Epithelial cell of esophagus (primary cell): ENCODE data around the gene IL12A.

Experiments
- DNase-seq: peaks from one replicate; pipeline ENCODE4 v3.0.0; 2010; ENCODE audit warnings: low read depth
- H3K4me3 ChIP-seq: 2 replicates; pipeline ENCODE4 v1.5.1; 2011; ENCODE audit warnings: mild to moderate bottlenecking, low read length, control low read depth
- CTCF ChIP-seq: IDR thresholded peaks from 2 replicates; pipeline ENCODE4 v1.5.1; 2011; ENCODE audit warnings: low read depth, mild to moderate bottlenecking, low read length, control low read depth, inconsistent platforms; ENCODE audit not compliant: insufficient read depth; ENCODE audit errors: missing control alignments

Gene IL12A

GRCh38 chr3:159950156-159950898 lies 38.3 kb upstream of the IL12A start:
- no peak for TF ChIP-seq CTCF
- DNase-seq: no peak
- no peak overlapping the region for H3K4me3 ChIP-seq

- no peak for DNase-seq
- no peak for TF ChIP-seq CTCF
- H3K4me3 ChIP-seq: no peak overlapping the region
These were observed 37.1 kb upstream of the IL12A start for GRCh38 chr3:159951540-159951939.

GRCh38 chr3:159953325-159954085 lies 35.1 kb upstream of the IL12A start:
- no peak overlapping the region for H3K4me3 ChIP-seq
- no peak for DNase-seq

GRCh38 chr3:159960188-159961148 lies 28.2 kb upstream of the IL12A start:
- no peak overlapping the region for H3K4me3 ChIP-seq
- no peak for TF ChIP-seq CTCF
- no peak for DNase-seq

More at GRCh38 chr3:159953325-159954085, 35.1 kb upstream of the IL12A start:
- no peak for TF ChIP-seq CTCF

- peak; percentile 81 for DNase-seq
- TF ChIP-seq CTCF: no peak
- H3K4me3 ChIP-seq: no peak overlapping the region
These were observed 24.3 kb upstream of the IL12A start for GRCh38 chr3:159964166-159964973.

- TF ChIP-seq CTCF: no peak
- DNase-seq: no peak
- H3K4me3 ChIP-seq: no peak overlapping the region
These were observed 17.3 kb upstream of the IL12A start for GRCh38 chr3:159971311-159971710.
